ENCODE data around the gene TDRKH.

The TDRKH gene

GRCh38 chr1:151830055-151830454 is 39.8 kb upstream of the TDRKH start:
- TF ChIP-seq POLR2AphosphoS5 (IDR thresholded peaks at IDR 0.05; ENCODE audit: low read depth, low read length) (no peak), SIN3A (IDR thresholded peaks at IDR 0.05; ENCODE audit: borderline replicate concordance, insufficient read depth, low read length) (no peak), TAF1 (IDR thresholded peaks at IDR 0.05; ENCODE audit: borderline replicate concordance, insufficient read depth, low read length) (no peak), FOXP2 (optimal IDR thresholded peaks at IDR 0.05; ENCODE audit: borderline replicate concordance, extremely low read depth, extremely low read length, insufficient read depth) (no peak)
- TF ChIP-seq, protein P1, sequence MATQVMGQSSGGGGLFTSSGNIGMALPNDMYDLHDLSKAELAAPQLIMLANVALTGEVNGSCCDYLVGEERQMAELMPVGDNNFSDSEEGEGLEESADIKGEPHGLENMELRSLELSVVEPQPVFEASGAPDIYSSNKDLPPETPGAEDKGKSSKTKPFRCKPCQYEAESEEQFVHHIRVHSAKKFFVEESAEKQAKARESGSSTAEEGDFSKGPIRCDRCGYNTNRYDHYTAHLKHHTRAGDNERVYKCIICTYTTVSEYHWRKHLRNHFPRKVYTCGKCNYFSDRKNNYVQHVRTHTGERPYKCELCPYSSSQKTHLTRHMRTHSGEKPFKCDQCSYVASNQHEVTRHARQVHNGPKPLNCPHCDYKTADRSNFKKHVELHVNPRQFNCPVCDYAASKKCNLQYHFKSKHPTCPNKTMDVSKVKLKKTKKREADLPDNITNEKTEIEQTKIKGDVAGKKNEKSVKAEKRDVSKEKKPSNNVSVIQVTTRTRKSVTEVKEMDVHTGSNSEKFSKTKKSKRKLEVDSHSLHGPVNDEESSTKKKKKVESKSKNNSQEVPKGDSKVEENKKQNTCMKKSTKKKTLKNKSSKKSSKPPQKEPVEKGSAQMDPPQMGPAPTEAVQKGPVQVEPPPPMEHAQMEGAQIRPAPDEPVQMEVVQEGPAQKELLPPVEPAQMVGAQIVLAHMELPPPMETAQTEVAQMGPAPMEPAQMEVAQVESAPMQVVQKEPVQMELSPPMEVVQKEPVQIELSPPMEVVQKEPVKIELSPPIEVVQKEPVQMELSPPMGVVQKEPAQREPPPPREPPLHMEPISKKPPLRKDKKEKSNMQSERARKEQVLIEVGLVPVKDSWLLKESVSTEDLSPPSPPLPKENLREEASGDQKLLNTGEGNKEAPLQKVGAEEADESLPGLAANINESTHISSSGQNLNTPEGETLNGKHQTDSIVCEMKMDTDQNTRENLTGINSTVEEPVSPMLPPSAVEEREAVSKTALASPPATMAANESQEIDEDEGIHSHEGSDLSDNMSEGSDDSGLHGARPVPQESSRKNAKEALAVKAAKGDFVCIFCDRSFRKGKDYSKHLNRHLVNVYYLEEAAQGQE (IDR thresholded peaks at IDR 0.05; ENCODE audit: insufficient read depth in 1 of 2, low read depth in 2 of 2, low read length in 2 of 2), result no peak

- TF ChIP-seq FOXP2 (optimal IDR thresholded peaks at IDR 0.05; ENCODE audit: borderline replicate concordance, extremely low read depth, extremely low read length, insufficient read depth) (no peak), SIN3A (IDR thresholded peaks at IDR 0.05; ENCODE audit: borderline replicate concordance, insufficient read depth, low read length) (no peak), POLR2AphosphoS5 (IDR thresholded peaks at IDR 0.05; ENCODE audit: low read depth, low read length) (no peak)
- TF ChIP-seq, protein P1 (IDR thresholded peaks at IDR 0.05; ENCODE audit: insufficient read depth in 1 of 2, low read depth in 2 of 2, low read length in 2 of 2), result no peak
Observed at GRCh38 chr1:151829352-151830046, 39.2 kb upstream of the TDRKH start.

GRCh38 chr1:151828921-151829320 is 38.6 kb upstream of the TDRKH start:
- TF ChIP-seq FOXP2 (optimal IDR thresholded peaks at IDR 0.05; ENCODE audit: borderline replicate concordance, extremely low read depth, extremely low read length, insufficient read depth) (no peak), SIN3A (IDR thresholded peaks at IDR 0.05; ENCODE audit: borderline replicate concordance, insufficient read depth, low read length) (0 out of 2 replicates have a peak, but pooled peaks have one; percentile 62)
- TF ChIP-seq, protein P1 (IDR thresholded peaks at IDR 0.05; ENCODE audit: insufficient read depth in 1 of 2, low read depth in 2 of 2, low read length in 2 of 2), result peak; percentile 88 to 96

DNA sequence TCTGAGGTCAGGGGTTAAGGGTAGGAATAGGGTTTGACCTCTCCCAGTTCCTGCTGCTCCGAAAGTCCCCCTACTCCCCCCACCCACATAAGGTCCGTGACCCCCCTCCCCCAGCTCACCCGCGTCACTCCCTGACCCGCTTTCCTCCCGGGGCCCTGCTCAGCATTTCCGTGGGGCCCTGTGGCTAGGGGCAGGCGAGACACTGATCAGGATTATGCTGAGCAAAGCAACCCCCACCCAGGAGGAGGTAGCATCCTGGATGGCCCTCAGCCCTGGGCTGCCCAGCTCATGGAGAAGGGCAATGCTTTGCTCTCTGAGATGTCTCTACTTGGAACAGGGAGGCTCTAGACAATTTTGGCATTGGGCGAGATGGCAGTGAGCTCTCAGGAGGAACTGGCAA is 37.6 kb upstream of the TDRKH start:
- TF ChIP-seq POLR2AphosphoS5 (IDR thresholded peaks at IDR 0.05; ENCODE audit: low read depth, low read length) (no peak), FOXP2 (optimal IDR thresholded peaks at IDR 0.05; ENCODE audit: borderline replicate concordance, extremely low read depth, extremely low read length, insufficient read depth) (no peak), TAF1 (IDR thresholded peaks at IDR 0.05; ENCODE audit: borderline replicate concordance, insufficient read depth, low read length) (no peak), SIN3A (IDR thresholded peaks at IDR 0.05; ENCODE audit: borderline replicate concordance, insufficient read depth, low read length) (no peak)
- TF ChIP-seq, protein P1 (IDR thresholded peaks at IDR 0.05; ENCODE audit: insufficient read depth in 1 of 2, low read depth in 2 of 2, low read length in 2 of 2), result no peak

Data from PFSK-1 (cell line).